Astrocyte (in vitro differentiated cells and primary cell): ENCODE measurements around the gene DSCAM.

ENCODE experiments used
- EZH2 ChIP-seq: IDR thresholded peaks from 2 replicates; pipeline ENCODE4 v1.6.1; 2012; ENCODE audit warnings: mild to moderate bottlenecking, low read length, inconsistent platforms; ENCODE audit not compliant: insufficient read depth
- TF ChIP-seq, protein P1 (sequence below): IDR thresholded peaks from 2 replicates; pipeline ENCODE4 v1.5.1; 2011; ENCODE audit warnings: low read depth, mild to moderate bottlenecking, inconsistent platforms, low read length, moderate library complexity; ENCODE audit not compliant: insufficient read depth

DNA sequence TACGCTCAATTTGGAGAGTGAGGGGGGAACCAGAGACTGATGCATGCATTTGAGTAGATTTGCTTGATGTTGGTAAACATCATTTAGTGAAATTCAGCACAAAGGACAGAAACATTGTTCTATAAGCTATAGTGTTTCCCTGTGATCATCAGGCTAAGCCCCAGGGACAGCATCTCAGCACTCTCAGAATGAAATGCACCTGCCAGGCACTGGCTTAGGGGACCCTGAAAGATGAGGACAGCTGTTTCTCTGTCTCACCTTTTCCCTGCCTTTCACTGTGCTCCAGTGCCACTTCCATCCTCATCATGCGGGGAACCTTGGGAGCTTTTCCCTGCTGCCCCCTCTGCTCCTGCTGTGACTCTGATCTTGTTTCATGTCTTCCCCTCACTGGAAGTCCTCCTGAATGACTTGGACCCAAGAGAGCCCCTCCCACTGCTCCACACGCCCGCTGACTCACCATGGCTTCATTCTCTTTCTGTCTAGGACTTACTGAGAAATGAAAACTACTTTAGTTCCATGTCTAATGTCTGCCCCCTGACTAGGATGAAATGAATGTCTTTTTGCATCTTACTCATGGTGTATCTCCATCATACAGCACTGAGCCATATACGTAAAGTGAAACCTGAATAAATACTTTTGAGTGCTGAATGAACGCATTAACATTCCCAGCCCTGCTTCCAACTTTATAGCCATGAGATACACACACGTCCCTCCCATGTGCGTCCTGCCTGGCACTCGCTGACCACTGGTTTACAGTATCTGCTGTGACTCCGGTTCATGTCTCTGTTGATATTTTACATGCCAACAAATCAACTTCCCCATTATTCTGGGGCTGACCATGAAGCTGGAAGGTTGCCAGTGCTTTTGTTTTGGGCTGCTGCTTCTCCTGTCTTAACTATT is 797.7 kb downstream of the DSCAM start:
- TF ChIP-seq, protein P1, sequence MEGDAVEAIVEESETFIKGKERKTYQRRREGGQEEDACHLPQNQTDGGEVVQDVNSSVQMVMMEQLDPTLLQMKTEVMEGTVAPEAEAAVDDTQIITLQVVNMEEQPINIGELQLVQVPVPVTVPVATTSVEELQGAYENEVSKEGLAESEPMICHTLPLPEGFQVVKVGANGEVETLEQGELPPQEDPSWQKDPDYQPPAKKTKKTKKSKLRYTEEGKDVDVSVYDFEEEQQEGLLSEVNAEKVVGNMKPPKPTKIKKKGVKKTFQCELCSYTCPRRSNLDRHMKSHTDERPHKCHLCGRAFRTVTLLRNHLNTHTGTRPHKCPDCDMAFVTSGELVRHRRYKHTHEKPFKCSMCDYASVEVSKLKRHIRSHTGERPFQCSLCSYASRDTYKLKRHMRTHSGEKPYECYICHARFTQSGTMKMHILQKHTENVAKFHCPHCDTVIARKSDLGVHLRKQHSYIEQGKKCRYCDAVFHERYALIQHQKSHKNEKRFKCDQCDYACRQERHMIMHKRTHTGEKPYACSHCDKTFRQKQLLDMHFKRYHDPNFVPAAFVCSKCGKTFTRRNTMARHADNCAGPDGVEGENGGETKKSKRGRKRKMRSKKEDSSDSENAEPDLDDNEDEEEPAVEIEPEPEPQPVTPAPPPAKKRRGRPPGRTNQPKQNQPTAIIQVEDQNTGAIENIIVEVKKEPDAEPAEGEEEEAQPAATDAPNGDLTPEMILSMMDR, result no peak
- TF ChIP-seq EZH2, result no peak
